K562 (cell line): ENCODE data around the gene STON1. TPM values are rescaled to one million over a fixed set of nuclear protein-coding genes. Genes with fewer than 3 reads are reported as not detected.

Source experiments
- ATAC-seq: fragments of 200-7000 bp; cut with Tn5 transposase; 3 replicates; pipeline ENCODE4 v1.9.1; 2020; ENCODE audit warnings: moderate library complexity
- BruUV-seq: library from RNA; stranded (reverse); fragments of 400-500 nt; replicated peaks from 2 replicates; lab custom pipeline; 2021; lab: Mats Ljungman, UMichigan
- CTCF ChIA-PET: fragments of 300-600 bp; formaldehyde crosslinking; extraction: SDS; loops from one replicate; lab custom pipeline; 2021; ENCODE audit warnings: low intra/inter-chr PET ratio; lab: Yijun Ruan, JAX
- POLR2A ChIA-PET: fragments of 300-600, 350-650 bp; sonication (Branson Sonifier 250); formaldehyde crosslinking; extraction: SDS; loops from one replicate; lab custom pipeline; 2021; ENCODE audit warnings: antibody characterized with exemption, inconsistent platforms; lab: Yijun Ruan, JAX
- DNase-seq, 4 experiments: peaks; one replicate each; pipeline versions ENCODE4 v3.0.0 to v3.0.0-alpha.2; 2011 to 2018; ENCODE audit warnings: low spot score in 3 of 4, mixed read lengths in 3 of 4; ENCODE audit errors: extremely low read depth in 1 of 4
- FAIRE-seq: peaks from 2 replicates; lab custom pipeline; 2011; peaks lifted over from hg19 to GRCh38; lab: Jason Lieb, UNC
- H2AFZ ChIP-seq: 2 replicates; pipeline ENCODE4 v1.6.0; 2011; ENCODE audit warnings: low read depth, low read length, control low read depth, inconsistent platforms
- H3K27ac ChIP-seq: fragments of 200-600 bp; 3 replicates; pipeline ENCODE4 v1.8.0; 2011; ENCODE audit warnings: low read depth, mild to moderate bottlenecking, control low read depth, inconsistent platforms, low read length, moderate library complexity, mixed read lengths; ENCODE audit errors: extremely low read depth
- H3K27me3 ChIP-seq, 2 experiments: fragments of 300-600 bp in 1 of 2; 2 replicates in 1 of 2; 3 replicates in 1 of 2; pipeline versions ENCODE4 v1.6.0 to v1.8.0; 2011; ENCODE audit warnings: inconsistent platforms in 2 of 2, low read length in 2 of 2, mild to moderate bottlenecking in 1 of 2, mixed read lengths in 1 of 2, moderate library complexity in 1 of 2; ENCODE audit not compliant: control insufficient read depth in 2 of 2, insufficient read depth in 2 of 2
- H3K36me3 ChIP-seq: fragments of 300-600 bp; 3 replicates; pipeline ENCODE4 v1.8.0; 2011; ENCODE audit warnings: mild to moderate bottlenecking, low read length, inconsistent platforms; ENCODE audit not compliant: control insufficient read depth, insufficient read depth
- H3K4me1 ChIP-seq, 2 experiments: fragments of 200-600 bp in 1 of 2; replicated peaks in 1 of 2; 2 replicates in 1 of 2; 3 replicates in 1 of 2; pipeline versions ENCODE4 v1.5.1 to v1.8.0; 2011; ENCODE audit warnings: inconsistent platforms in 2 of 2, low read length in 2 of 2, mild to moderate bottlenecking in 1 of 2, mixed read lengths in 1 of 2, moderate library complexity in 1 of 2; ENCODE audit not compliant: control insufficient read depth in 2 of 2, insufficient read depth in 2 of 2
- H3K4me2 ChIP-seq: 2 replicates; pipeline ENCODE4 v1.6.1; 2011; ENCODE audit warnings: low read length, control low read depth, inconsistent platforms, mixed read lengths; ENCODE audit not compliant: insufficient read depth
- H3K4me3 ChIP-seq: fragments of 200-600 bp; sonication (generic), shearing (Covaris generic); 2 replicates; pipeline ENCODE4 v1.5.1; 2016; ENCODE audit warnings: control low read depth, inconsistent platforms
- H3K79me2 ChIP-seq: fragments of 200-600 bp; 3 replicates; pipeline ENCODE4 v1.8.0; 2011; ENCODE audit warnings: low read length, inconsistent platforms; ENCODE audit not compliant: control insufficient read depth, insufficient read depth
- H3K9ac ChIP-seq, 2 experiments: 2 replicates each; pipeline versions ENCODE4 v1.6.0 to v1.6.1; 2011; ENCODE audit warnings: low read depth in 2 of 2, low read length in 2 of 2, control low read depth in 1 of 2, inconsistent platforms in 1 of 2, mild to moderate bottlenecking in 1 of 2, mixed read lengths in 1 of 2; ENCODE audit not compliant: insufficient read depth in 1 of 2
- H3K9me1 ChIP-seq: one replicate; pipeline ENCODE4 v1.6.0; 2011; ENCODE audit warnings: inconsistent platforms, mild to moderate bottlenecking, low read length, moderate library complexity; ENCODE audit not compliant: control insufficient read depth, insufficient read depth
- H3K9me3 ChIP-seq: replicated peaks from 2 replicates; pipeline ENCODE4 v1.5.1; 2011; ENCODE audit warnings: low read depth, low read length, inconsistent platforms; ENCODE audit not compliant: control insufficient read depth, insufficient read depth
- H4K20me1 ChIP-seq: replicated peaks from 2 replicates; pipeline ENCODE4 v1.6.1; 2011; ENCODE audit warnings: low read length, inconsistent platforms, mixed read lengths; ENCODE audit not compliant: control insufficient read depth, insufficient read depth
- CUX1 ChIP-seq: fragments of 200-800 bp; sonication (Bioruptor generic); IDR thresholded peaks from 2 replicates; pipeline ENCODE4 v1.6.1; 2016; ENCODE audit warnings: missing genetic modification characterization, missing compliant biosample characterization
- EHMT2 ChIP-seq: fragments of 450-650 bp; IDR thresholded peaks from 2 replicates; pipeline ENCODE4 v1.6.1; 2018; ENCODE audit warnings: antibody characterized with exemption
- NONO ChIP-seq, 2 experiments: fragments of 200-400 bp in 1 of 2; fragments of 450-650 bp in 1 of 2; formaldehyde crosslinking in 1 of 2; IDR thresholded peaks; 2 replicates each; pipeline ENCODE4 v1.6.1; 2017; ENCODE audit warnings: low read depth in 2 of 2, mild to moderate bottlenecking in 2 of 2, moderate library complexity in 2 of 2, low read length in 1 of 2
- POLR2A ChIP-seq: fragments of 450-650 bp; conservative IDR thresholded peaks from 2 replicates; pipeline ENCODE4 v1.6.1; 2016
- THRB ChIP-seq: fragments of 450-650 bp; formaldehyde crosslinking; conservative IDR thresholded peaks from 2 replicates; pipeline ENCODE4 v1.4.0; 2022; ENCODE audit warnings: mild to moderate bottlenecking, missing genetic modification characterization
- TRIM28 ChIP-seq: fragments of 450-650 bp; IDR thresholded peaks from 2 replicates; pipeline ENCODE4 v1.6.1; 2017
- WGBS: fragments of 100-300 bp; shearing (Covaris generic); methylation state at CpG from one replicate; pipeline ENCODE4 v1.1.6; 2016; ENCODE audit warnings: low coverage, mixed read lengths; ENCODE audit not compliant: insufficient coverage; ENCODE audit errors: missing lambda C conversion rate; 5-methylcytosine and 5-hydroxymethylcytosine counted together
- in situ Hi-C: fragments of 300-500 bp; cut with MboI; formaldehyde crosslinking; loops from 4 replicates; pipeline ENCODE4 v1.15.0; 2018; ENCODE audit warnings: inconsistent platforms, mixed read lengths
- intact Hi-C: fragments of 100-400 bp; cut with micrococcal nuclease; formaldehyde crosslinking; loops from 2 replicates; pipeline ENCODE4 v1.14.2; 2022
- polyA plus RNA-seq, 8 experiments: library from polyadenylated mRNA; depleted of rRNA in 4 of 8; stranded (reverse) in 5 of 8; unstranded in 3 of 8; fragments of >200 nt; fragmentation: Nextera tagmentation in 2 of 8; fragmentation: Illumina TruSeq in 1 of 8; extraction: Ambion mirVana in 2 of 8; extraction: Trizol in 1 of 8; gene quantifications; 2 replicates each; pipeline versions ENCODE4 v1.2.1 to v1.2.3, GENCODE V29; 2011 to 2014; ENCODE audit warnings: inconsistent platforms in 1 of 8, missing spikeins in 1 of 8
- total RNA-seq, 7 experiments: library from RNA; depleted of rRNA in 6 of 7; stranded (reverse); fragments of >200 nt in 6 of 7; fragmentation: Illumina TruSeq in 2 of 7; extraction: Trizol in 2 of 7; gene quantifications; 2 replicates each; pipeline versions ENCODE4 v1.2.1 to v1.2.3, GENCODE V29; 2011 to 2021; ENCODE audit warnings: low replicate concordance in 1 of 7

The STON1 gene
- total and polyA plus RNA-seq, 9 of the 15 experiments (the other 6 are each of a cell fraction or from before 2014, with no cell fraction given), result 0.07 to 1.2 (median 0.55) TPM

GRCh38 chr2:48519593-48519992, 10.4 kb upstream of the STON1 start:
- no peaks in the 10 kb centered on the region for H3K79me2 ChIP-seq
- H3K27me3 ChIP-seq, result no peaks in the 10 kb centered on the region
- 54% methylated on average over 11 of the region's 11 CpGs for WGBS
- H2AFZ ChIP-seq, result no peak overlapping the region
- ChIA-PET CTCF (no interaction called here), POLR2A (no interaction called here)
- ATAC-seq (no peak), FAIRE-seq (no peak), DNase-seq (no peak)
- no peaks in the 10 kb centered on the region for H3K9me1 ChIP-seq
- H3K9me3 ChIP-seq, result no peaks in the 10 kb centered on the region
- no peak overlapping the region for H3K9ac ChIP-seq
- TF ChIP-seq THRB (CRISPR knock-in tag) (no peak), POLR2A (no peak), EHMT2 (no peak), NONO (IDR thresholded peaks at IDR 0.05; ENCODE audit: low read depth in 2 of 2, low read length in 1 of 2) (no peak), TRIM28 (no peak), CUX1 (CRISPR knock-in tag) (no peak)
- no peak overlapping the region for H3K4me2 ChIP-seq
- in situ Hi-C loops, result no loop called here
- H3K27ac ChIP-seq, result no peak overlapping the region
- no peak overlapping the region for H3K4me3 ChIP-seq
- no TSS peak for BruUV-seq
- intact Hi-C loops, result no loop called here
- H4K20me1 ChIP-seq, result no peaks in the 10 kb centered on the region
- H3K36me3 ChIP-seq, result peaks cover 19% of the 10 kb centered on the region; the same call in 2 of the 3 replicates
- H3K4me1 ChIP-seq, result no peaks in the 10 kb centered on the region
